Activated CD4-positive, alpha-beta T cell treated with anti-CD3 and anti-CD28 coated beads, Interleukin-2, amount 50 U/mL, for 48 hours (primary cell): Measurements from ENCODE around the gene SFTPA1.
"Not testable (repeated sequence)": the region's sequence is repeated elsewhere in the genome, so short reads cannot be mapped to it uniquely, and the experiment has no call there.

Source experiments
- DNase-seq, 2 experiments: peaks; one replicate each; pipeline ENCODE4 v3.0.0-alpha.2; 2020

SFTPA1 gene

DNA sequence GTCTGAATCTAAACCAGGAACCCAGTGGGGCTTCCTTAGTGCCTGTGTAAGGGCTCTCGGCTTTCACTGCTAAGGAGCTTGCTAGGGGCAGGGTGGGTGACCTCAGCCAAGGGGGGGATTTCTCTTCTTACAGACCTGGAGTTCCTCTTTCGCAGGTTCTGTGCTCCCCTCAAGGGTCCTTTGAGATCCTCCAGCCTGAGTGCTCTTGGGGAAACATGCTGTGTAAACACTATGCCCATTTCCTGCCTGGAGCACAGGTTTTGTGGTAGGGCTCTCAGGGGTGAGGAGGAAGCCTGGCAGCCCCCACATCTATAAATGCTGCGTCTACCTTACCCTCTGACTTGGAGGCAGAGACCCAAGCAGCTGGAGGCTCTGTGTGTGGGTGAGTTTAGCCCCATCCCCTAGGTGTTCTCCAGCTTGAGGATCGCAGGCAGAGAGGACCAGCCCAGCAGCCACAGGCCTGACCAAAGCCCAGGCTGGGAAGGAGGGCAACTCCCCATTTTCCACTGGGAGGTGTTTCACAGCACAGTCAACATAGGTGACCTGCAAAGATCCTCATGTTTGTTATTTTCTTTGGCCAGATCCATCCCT lies at the start of gene SFTPA1:
SFTPA1 (plus strand) TSS at position 339 of the 591 bp plus-strand sequence. CDS start 887 bp downstream, outside the sequence.
- no peak for DNase-seq

GRCh38 chr10:79561257-79561656 lies 49.5 kb upstream of the SFTPA1 start:
- no peak for DNase-seq

- DNase-seq = peak; percentile 73 to 75
Observed at GRCh38 chr10:79562135-79562756, 48.5 kb upstream of the SFTPA1 start.

DNA sequence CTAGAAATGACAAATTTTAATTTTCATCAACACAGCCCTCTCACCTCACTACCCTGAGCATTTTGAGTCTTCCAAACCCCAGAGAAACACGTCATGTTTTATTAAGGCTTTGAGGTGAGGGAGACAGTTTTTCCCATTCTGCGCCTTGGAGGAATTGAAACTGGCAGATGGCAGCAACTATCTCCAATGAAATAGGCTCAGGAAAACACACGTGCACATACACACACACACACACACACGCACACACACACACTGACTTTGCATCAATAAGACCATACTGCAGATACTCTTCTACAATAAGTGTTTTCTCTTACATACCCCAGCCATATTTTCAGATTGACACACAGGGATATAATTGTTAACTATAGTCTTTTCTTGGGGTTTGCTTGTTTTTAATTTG lies 47.3 kb upstream of the SFTPA1 start:
- no peak for DNase-seq

- not testable (repeated sequence) for DNase-seq
Observed at GRCh38 chr10:79570624-79571023, 40.1 kb upstream of the SFTPA1 start.

- DNase-seq = no peak
Observed at GRCh38 chr10:79579361-79579760, 31.4 kb upstream of the SFTPA1 start.

GRCh38 chr10:79581044-79581443 lies 29.7 kb upstream of the SFTPA1 start:
- no peak for DNase-seq

DNA sequence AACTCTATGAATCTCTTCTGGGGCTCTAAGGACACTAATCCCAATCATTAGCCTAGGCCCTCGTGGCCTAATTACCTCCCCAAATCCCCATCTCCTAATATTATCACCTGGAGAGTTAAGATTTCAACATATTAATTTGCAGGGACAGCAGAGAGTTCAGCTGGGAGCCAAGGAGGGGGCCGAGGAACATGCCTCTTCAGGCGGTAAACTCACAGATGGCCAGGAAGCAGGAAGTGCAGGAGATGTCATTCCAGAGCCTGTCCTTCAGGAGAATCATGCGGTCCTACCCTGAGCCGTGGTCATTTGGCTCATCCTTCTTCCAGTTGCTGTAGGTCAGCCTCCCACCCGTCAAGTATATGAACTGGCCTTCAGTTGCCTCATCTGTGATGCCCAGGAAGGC lies 28.6 kb upstream of the SFTPA1 start:
- DNase-seq = no peak

DNA sequence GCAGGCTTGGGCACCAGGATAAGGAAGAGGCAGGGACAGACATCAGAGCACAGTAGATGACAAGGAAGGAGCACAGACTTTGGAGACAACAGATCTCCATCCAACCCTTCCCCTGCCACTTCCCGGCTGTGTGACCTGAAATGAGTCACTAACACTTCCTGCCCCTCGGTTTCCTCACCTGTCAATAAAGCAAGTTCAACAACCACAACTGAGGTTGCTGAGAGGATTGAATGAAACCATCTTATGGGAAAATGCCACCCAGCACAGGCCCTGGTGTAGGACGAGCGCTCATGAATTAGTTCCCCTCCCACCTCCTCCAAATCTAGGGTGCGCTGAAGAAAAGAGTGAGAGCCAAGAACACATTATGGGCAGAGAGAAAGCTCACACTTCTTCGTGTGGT lies 27.8 kb upstream of the SFTPA1 start:
- not testable (repeated sequence) for DNase-seq

GRCh38 chr10:79583488-79584024 lies 27.2 kb upstream of the SFTPA1 start:
- no peak for DNase-seq

- no peak for DNase-seq
Observed at GRCh38 chr10:79585870-79586527, 24.7 kb upstream of the SFTPA1 start.

- no peak for DNase-seq
Observed at GRCh38 chr10:79586933-79587332, 23.8 kb upstream of the SFTPA1 start.

GRCh38 chr10:79588800-79589199 lies 21.9 kb upstream of the SFTPA1 start:
- no peak for DNase-seq

- no peak for DNase-seq
Observed at GRCh38 chr10:79593377-79593776, 17.4 kb upstream of the SFTPA1 start.

GRCh38 chr10:79594565-79594964 lies 16.2 kb upstream of the SFTPA1 start:
- not testable (repeated sequence) for DNase-seq

- no peak for DNase-seq
Observed at GRCh38 chr10:79595510-79595909, 15.2 kb upstream of the SFTPA1 start.

GRCh38 chr10:79599644-79600043 lies 11.1 kb upstream of the SFTPA1 start:
- not testable (repeated sequence) for DNase-seq

- DNase-seq = no peak
Observed at GRCh38 chr10:79601939-79602338, 8.8 kb upstream of the SFTPA1 start.

DNA sequence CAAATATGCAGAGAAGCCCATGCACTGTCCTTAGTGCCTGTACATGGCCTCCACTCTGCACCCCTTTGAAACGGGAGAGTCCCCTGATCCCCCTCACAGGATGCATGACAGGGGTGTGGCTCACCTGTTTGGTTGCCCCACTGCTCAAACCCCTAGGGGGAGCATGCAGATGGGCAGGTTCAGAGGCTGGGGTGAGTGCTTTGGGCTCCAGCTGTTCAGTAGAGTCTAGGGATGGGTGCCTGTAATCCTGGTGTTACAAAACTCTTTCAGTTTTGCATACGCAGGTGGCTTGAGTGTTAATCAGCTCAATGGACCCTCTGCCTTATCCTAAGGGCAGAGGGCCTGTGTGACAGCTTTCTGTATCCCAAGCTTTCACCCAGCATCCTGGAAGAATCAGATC lies 7.8 kb upstream of the SFTPA1 start:
- DNase-seq = no peak

- DNase-seq = no peak
Observed at GRCh38 chr10:79604294-79604693, 6.4 kb upstream of the SFTPA1 start.

- no peak for DNase-seq
Observed at GRCh38 chr10:79605308-79605707, 5.4 kb upstream of the SFTPA1 start.

GRCh38 chr10:79608505-79609375 lies 2.0 kb upstream of the SFTPA1 start:
- peak; percentile 48 to 58 for DNase-seq
